ENCODE data around the gene DOCK2.

The DOCK2 gene

GRCh38 chr5:169848271-169848670 is 211.2 kb downstream of the DOCK2 start:
- Mint-ChIP-seq H3K9me3 (peaks cover 31% of the 10 kb centered on the region), H3K27me3 (no peaks in the 10 kb centered on the region), H3K4me3 (no peak overlapping the region), H3K4me1 (ENCODE audit: low read depth) (peaks cover 8% of the 10 kb centered on the region), H3K27ac (no peak overlapping the region), H3K36me3 (ENCODE audit: low read depth) (peaks cover 96% of the 10 kb centered on the region)
- DNase-seq: no peak

- Mint-ChIP-seq H3K4me3 (no peak overlapping the region), H3K27ac (no peak overlapping the region), H3K9me3 (peaks cover 31% of the 10 kb centered on the region)
These were observed 211.7 kb downstream of the DOCK2 start for GRCh38 chr5:169848792-169849191.

DNA sequence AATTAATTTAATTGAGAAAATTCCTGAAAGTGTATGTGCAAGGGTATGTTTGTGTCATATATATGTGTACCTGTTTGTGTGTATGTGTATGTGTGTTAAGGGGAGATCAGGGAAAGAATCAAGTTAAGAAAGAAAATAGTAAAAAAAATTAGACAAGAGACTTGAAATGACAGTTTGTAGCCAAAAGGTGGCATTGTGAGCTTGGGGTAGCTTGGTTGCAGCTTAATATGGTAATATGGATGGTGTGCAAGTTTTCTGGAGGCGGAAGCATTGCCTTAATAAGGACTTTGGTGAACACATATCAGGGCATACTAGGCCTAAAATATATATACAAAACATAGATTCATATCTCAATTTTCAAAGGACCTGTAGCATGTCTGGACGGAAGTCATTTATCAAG is 213.3 kb downstream of the DOCK2 start:
- no peak overlapping the region for H3K4me3 Mint-ChIP-seq
- no peak for DNase-seq
- H3K27me3 Mint-ChIP-seq: no peaks in the 10 kb centered on the region
- peaks cover 15% of the 10 kb centered on the region for H3K4me1 Mint-ChIP-seq (ENCODE audit: low read depth)
- H3K27ac Mint-ChIP-seq: no peak overlapping the region
- peaks cover 31% of the 10 kb centered on the region for H3K9me3 Mint-ChIP-seq
- peaks cover 94% of the 10 kb centered on the region for H3K36me3 Mint-ChIP-seq (ENCODE audit: low read depth)

More at GRCh38 chr5:169848792-169849191, 211.7 kb downstream of the DOCK2 start:
- H3K4me1 Mint-ChIP-seq (ENCODE audit: low read depth): peaks cover 8% of the 10 kb centered on the region
- peaks cover 96% of the 10 kb centered on the region for H3K36me3 Mint-ChIP-seq (ENCODE audit: low read depth)
- no peak for DNase-seq
- H3K27me3 Mint-ChIP-seq: no peaks in the 10 kb centered on the region

DNA sequence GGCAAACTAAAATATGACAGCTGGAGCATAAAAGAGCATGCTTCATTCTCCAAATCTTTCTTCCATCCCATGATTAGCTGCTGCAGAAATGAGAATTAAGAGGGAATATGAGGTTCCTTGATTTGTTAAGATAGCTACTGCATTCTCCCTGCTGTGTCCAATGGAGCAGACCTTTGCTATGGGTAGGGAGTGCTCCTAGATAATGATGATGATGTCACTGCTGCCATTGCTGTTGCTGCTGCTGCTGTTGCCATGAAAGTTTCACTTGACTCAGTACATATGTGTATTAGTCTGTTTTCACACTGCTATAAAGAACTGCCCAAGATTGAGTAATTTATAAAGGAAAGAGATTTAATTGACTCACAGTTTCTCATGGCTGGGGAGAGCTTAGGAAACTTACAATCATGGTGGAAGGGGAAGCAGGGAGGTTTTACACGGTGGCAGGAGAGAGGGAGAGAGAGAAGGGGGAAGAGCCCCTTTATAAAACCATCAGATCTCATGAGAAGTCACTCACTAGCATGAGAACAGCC is 214.3 kb downstream of the DOCK2 start:
- Mint-ChIP-seq H3K9me3 (peaks cover 31% of the 10 kb centered on the region), H3K27me3 (no peaks in the 10 kb centered on the region), H3K4me3 (no peak overlapping the region), H3K27ac (no peak overlapping the region), H3K4me1 (ENCODE audit: low read depth) (peaks cover 25% of the 10 kb centered on the region), H3K36me3 (ENCODE audit: low read depth) (peaks cover 93% of the 10 kb centered on the region)
- DNase-seq: no peak

GRCh38 chr5:169856571-169856970 is 219.5 kb downstream of the DOCK2 start:
- Mint-ChIP-seq H3K9me3 (peaks cover 3% of the 10 kb centered on the region), H3K4me3 (no peak overlapping the region), H3K27ac (peak overlapping the region; percentile 5), H3K27me3 (no peaks in the 10 kb centered on the region), H3K4me1 (ENCODE audit: low read depth) (peaks cover 55% of the 10 kb centered on the region), H3K36me3 (ENCODE audit: low read depth) (peaks cover 80% of the 10 kb centered on the region)
- DNase-seq: no peak

GRCh38 chr5:169860585-169860984 is 223.5 kb downstream of the DOCK2 start:
- Mint-ChIP-seq H3K27ac (peak overlapping the region; percentile 4), H3K36me3 (ENCODE audit: low read depth) (peaks cover 74% of the 10 kb centered on the region), H3K27me3 (no peaks in the 10 kb centered on the region), H3K9me3 (no peaks in the 10 kb centered on the region), H3K4me1 (ENCODE audit: low read depth) (peaks cover 43% of the 10 kb centered on the region), H3K4me3 (no peak overlapping the region)
- no peak for DNase-seq

DNA sequence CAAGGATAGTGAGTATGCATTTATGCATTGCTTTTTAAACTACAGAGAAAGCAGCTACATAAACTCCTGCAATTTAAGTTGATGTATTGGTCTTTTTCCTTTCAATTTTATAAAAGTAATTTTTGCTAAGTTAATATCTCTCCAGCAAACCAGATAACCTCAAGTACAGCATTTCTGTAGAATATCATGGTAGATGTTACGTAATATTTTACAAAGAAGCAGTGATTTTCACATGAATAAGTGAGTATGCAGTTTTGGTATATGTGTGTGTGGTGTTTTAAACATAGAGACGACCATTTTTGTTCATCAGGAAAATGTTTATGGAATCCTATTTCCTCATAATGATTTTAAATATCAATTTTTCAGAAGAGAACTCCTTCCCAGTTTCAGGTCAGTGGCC is 224.4 kb downstream of the DOCK2 start:
- no peak overlapping the region for H3K4me3 Mint-ChIP-seq
- H3K9me3 Mint-ChIP-seq: no peaks in the 10 kb centered on the region
- H3K4me1 Mint-ChIP-seq (ENCODE audit: low read depth): peaks cover 38% of the 10 kb centered on the region
- peaks cover 74% of the 10 kb centered on the region for H3K36me3 Mint-ChIP-seq (ENCODE audit: low read depth)
- no peak overlapping the region for H3K27ac Mint-ChIP-seq
- no peaks in the 10 kb centered on the region for H3K27me3 Mint-ChIP-seq
- no peak for DNase-seq

GRCh38 chr5:169861934-169862333 is 224.9 kb downstream of the DOCK2 start:
- no peaks in the 10 kb centered on the region for H3K27me3 Mint-ChIP-seq
- DNase-seq: no peak
- H3K4me3 Mint-ChIP-seq: no peak overlapping the region
- H3K27ac Mint-ChIP-seq: no peak overlapping the region
- H3K4me1 Mint-ChIP-seq (ENCODE audit: low read depth): peaks cover 34% of the 10 kb centered on the region
- peaks cover 75% of the 10 kb centered on the region for H3K36me3 Mint-ChIP-seq (ENCODE audit: low read depth)
- H3K9me3 Mint-ChIP-seq: no peaks in the 10 kb centered on the region

- no peak for DNase-seq
- H3K4me1 Mint-ChIP-seq (ENCODE audit: low read depth): peaks cover 29% of the 10 kb centered on the region
- no peaks in the 10 kb centered on the region for H3K9me3 Mint-ChIP-seq
- H3K27ac Mint-ChIP-seq: no peak overlapping the region
- peaks cover 75% of the 10 kb centered on the region for H3K36me3 Mint-ChIP-seq (ENCODE audit: low read depth)
- no peak overlapping the region for H3K4me3 Mint-ChIP-seq
- H3K27me3 Mint-ChIP-seq: no peaks in the 10 kb centered on the region
These were observed 225.3 kb downstream of the DOCK2 start for GRCh38 chr5:169862391-169862811.

DNA sequence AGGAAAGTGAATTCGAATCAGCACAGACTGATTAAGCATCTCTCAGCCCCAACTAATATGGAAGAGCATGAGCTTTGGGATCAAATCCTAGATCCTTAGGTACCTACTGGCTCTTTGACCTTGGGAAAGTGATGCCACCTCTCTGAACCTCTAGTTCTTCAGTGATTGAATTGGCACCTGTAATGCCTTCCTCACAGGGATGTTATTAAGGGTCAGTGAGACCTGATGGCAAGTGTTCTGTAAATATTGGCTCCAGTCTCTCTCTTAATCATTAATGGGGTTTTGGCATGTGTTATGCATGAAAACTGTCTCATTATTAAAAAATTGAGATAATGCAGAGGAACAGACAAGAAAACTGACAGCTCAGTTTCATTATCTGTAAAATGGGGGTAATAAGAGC is 227.4 kb downstream of the DOCK2 start:
- no peak overlapping the region for H3K27ac Mint-ChIP-seq
- no peak overlapping the region for H3K4me3 Mint-ChIP-seq
- peaks cover 14% of the 10 kb centered on the region for H3K4me1 Mint-ChIP-seq (ENCODE audit: low read depth)
- peaks cover 81% of the 10 kb centered on the region for H3K36me3 Mint-ChIP-seq (ENCODE audit: low read depth)
- no peak for DNase-seq
- no peaks in the 10 kb centered on the region for H3K27me3 Mint-ChIP-seq
- H3K9me3 Mint-ChIP-seq: no peaks in the 10 kb centered on the region

DNA sequence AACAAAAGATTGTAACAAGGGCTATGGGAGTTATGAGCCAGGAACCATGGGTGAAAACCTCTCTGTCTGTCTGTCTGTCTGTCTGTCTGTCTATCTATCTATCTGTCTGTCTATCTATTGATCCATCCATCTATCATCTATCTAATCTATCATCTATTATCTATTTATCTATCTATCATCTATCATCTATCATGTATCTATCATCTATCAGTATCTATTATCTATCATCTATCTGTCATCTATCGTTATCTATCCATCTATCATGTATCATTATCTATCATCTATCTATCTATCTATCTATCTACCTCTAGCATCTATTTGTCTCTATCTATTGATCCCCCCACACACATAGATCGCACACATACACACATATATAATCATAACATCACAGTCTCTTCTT is 230.3 kb downstream of the DOCK2 start:
- Mint-ChIP-seq H3K27me3 (no peaks in the 10 kb centered on the region), H3K27ac (no peak overlapping the region), H3K4me1 (ENCODE audit: low read depth) (peaks cover 5% of the 10 kb centered on the region), H3K4me3 (no peak overlapping the region), H3K36me3 (ENCODE audit: low read depth) (peaks cover 85% of the 10 kb centered on the region), H3K9me3 (no peaks in the 10 kb centered on the region)
- no peak for DNase-seq

DNA sequence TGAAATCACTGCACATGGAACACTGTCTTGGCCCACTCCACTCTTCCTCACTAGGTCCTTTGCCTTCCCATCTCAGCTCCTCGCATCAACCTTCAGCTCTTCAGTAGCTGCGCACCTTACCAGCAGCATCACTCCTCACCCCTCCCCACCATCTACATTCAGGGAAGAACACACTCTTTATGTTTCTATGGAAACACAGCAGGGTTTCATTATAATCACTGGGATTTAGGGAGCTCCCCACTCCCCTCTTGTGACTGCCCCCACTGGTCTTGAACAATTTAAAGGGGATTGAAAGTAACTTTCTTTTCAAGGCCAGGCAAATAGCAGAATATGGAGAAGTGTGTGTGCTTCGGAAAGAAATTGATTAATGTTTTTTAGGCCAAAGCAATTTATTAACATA is 232.0 kb downstream of the DOCK2 start:
- Mint-ChIP-seq H3K27ac (no peak overlapping the region), H3K4me1 (ENCODE audit: low read depth) (peaks cover 5% of the 10 kb centered on the region), H3K4me3 (no peak overlapping the region), H3K36me3 (ENCODE audit: low read depth) (peaks cover 80% of the 10 kb centered on the region), H3K9me3 (no peaks in the 10 kb centered on the region), H3K27me3 (no peaks in the 10 kb centered on the region)
- DNase-seq: no peak

DNA sequence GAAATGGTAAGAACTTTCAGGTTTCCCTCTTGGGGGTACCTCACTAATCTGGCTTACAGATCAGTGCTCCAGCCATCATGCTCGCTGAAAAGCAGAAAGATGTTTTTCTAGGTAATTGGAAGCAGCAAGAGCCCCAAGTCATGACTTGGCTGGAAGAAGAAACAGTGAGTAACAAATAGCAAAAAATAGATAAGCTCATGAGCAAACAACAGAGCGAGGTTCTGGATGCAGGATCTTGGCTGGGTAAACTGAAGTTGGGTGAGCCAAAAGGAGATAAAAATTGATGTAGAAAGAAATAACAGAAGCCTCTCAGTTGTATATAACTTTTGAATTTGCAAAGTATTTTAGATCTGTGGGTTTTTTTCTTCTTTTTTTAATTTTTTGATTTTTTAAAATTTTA is 233.1 kb downstream of the DOCK2 start:
- no peak for DNase-seq
- peaks cover 4% of the 10 kb centered on the region for H3K4me1 Mint-ChIP-seq (ENCODE audit: low read depth)
- H3K27ac Mint-ChIP-seq: peak overlapping the region; percentile 49
- peaks cover 80% of the 10 kb centered on the region for H3K36me3 Mint-ChIP-seq (ENCODE audit: low read depth)
- no peak overlapping the region for H3K4me3 Mint-ChIP-seq
- no peaks in the 10 kb centered on the region for H3K9me3 Mint-ChIP-seq
- H3K27me3 Mint-ChIP-seq: no peaks in the 10 kb centered on the region

- H3K4me1 Mint-ChIP-seq (ENCODE audit: low read depth): peaks cover 12% of the 10 kb centered on the region
- peaks cover 83% of the 10 kb centered on the region for H3K36me3 Mint-ChIP-seq (ENCODE audit: low read depth)
- H3K4me3 Mint-ChIP-seq: no peak overlapping the region
- DNase-seq: no peak
- H3K9me3 Mint-ChIP-seq: no peaks in the 10 kb centered on the region
- no peak overlapping the region for H3K27ac Mint-ChIP-seq
- H3K27me3 Mint-ChIP-seq: no peaks in the 10 kb centered on the region
These were observed 234.9 kb downstream of the DOCK2 start for GRCh38 chr5:169871826-169872490.

DNA sequence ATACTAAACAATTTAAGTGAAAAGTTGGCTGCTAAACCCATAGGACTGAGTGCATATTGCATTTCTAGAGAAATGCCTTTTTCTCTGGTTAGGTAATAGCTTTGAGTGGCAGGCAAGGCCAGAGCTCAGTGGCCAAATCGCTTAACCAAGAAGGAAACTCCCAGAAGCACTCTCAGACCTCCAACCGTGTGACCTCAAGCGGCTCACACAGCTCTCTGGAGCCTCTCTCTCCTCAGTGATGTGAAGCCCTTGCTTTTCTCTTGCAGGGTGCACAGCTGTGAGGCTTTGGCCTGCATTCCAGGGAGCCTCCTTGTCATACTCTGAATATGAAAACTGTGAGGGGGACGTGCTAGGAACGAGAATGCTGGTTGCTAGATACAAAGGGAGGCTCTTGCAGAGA is 236.6 kb downstream of the DOCK2 start:
- H3K4me3 Mint-ChIP-seq: no peak overlapping the region
- no peak for DNase-seq
- no peaks in the 10 kb centered on the region for H3K27me3 Mint-ChIP-seq
- peaks cover 15% of the 10 kb centered on the region for H3K4me1 Mint-ChIP-seq (ENCODE audit: low read depth)
- H3K27ac Mint-ChIP-seq: no peak overlapping the region
- H3K36me3 Mint-ChIP-seq (ENCODE audit: low read depth): peaks cover 79% of the 10 kb centered on the region
- no peaks in the 10 kb centered on the region for H3K9me3 Mint-ChIP-seq
